Karpas-422 (cell line): ENCODE data around the gene CDH8. TPM values are rescaled to one million over a fixed set of nuclear protein-coding genes. Genes with fewer than 3 reads are reported as not detected.

Source experiments
- DNase-seq: peaks from one replicate; pipeline ENCODE4 v3.0.0-alpha.2; 2015
- H2AFZ ChIP-seq: fragments of 200-600 bp; sonication (generic); 2 replicates; pipeline ENCODE4 v1.6.1; 2014; ENCODE audit warnings: antibody characterized with exemption, low read length, mixed read lengths
- H3K27ac ChIP-seq: fragments of 200-600 bp; sonication (generic); 2 replicates; pipeline ENCODE4 v1.5.1; 2014; ENCODE audit warnings: mild to moderate bottlenecking, low read length, moderate library complexity
- H3K27me3 ChIP-seq: fragments of 200-600 bp; sonication (generic); 2 replicates; pipeline ENCODE4 v1.6.1; 2014; ENCODE audit warnings: low read length, mixed read lengths
- H3K36me3 ChIP-seq: fragments of 200-600 bp; sonication (generic); 2 replicates; pipeline ENCODE4 v1.6.1; 2014; ENCODE audit warnings: low read length, mixed read lengths; ENCODE audit not compliant: insufficient read depth
- H3K4me1 ChIP-seq: fragments of 200-600 bp; sonication (generic); 2 replicates; pipeline ENCODE4 v1.6.1; 2014; ENCODE audit warnings: mild to moderate bottlenecking, low read length, mixed read lengths
- H3K4me2 ChIP-seq: fragments of 200-600 bp; sonication (generic); 2 replicates; pipeline ENCODE4 v1.6.1; 2014; ENCODE audit warnings: low read length, low read depth, mild to moderate bottlenecking; ENCODE audit not compliant: poor library complexity, severe bottlenecking
- H3K4me3 ChIP-seq: fragments of 200-600 bp; sonication (generic); 2 replicates; pipeline ENCODE4 v1.5.1; 2014; ENCODE audit warnings: mild to moderate bottlenecking, antibody characterized with exemption, low read length, mixed read lengths
- H3K79me2 ChIP-seq: fragments of 200-600 bp; sonication (generic); 2 replicates; pipeline ENCODE4 v1.6.1; 2014; ENCODE audit warnings: mild to moderate bottlenecking, low read length, mixed read lengths
- H3K9ac ChIP-seq: fragments of 200-600 bp; sonication (generic); 2 replicates; pipeline ENCODE4 v1.6.0; 2014; ENCODE audit warnings: low read length
- H3K9me2 ChIP-seq: fragments of 200-600 bp; sonication (generic), shearing (Covaris generic); replicated peaks from 2 replicates; pipeline ENCODE4 v1.6.0; 2014; ENCODE audit warnings: mild to moderate bottlenecking, low read length, moderate library complexity; ENCODE audit not compliant: insufficient read depth
- H3K9me3 ChIP-seq: fragments of 300-700, 200-600 bp; sonication (generic); 2 replicates; pipeline ENCODE4 v1.6.1; 2014; ENCODE audit warnings: low read length, mixed read lengths
- H4K20me1 ChIP-seq: fragments of 200-600 bp; sonication (generic); 2 replicates; pipeline ENCODE4 v1.6.1; 2014; ENCODE audit warnings: mild to moderate bottlenecking, antibody characterized with exemption, low read length, low read depth; ENCODE audit not compliant: insufficient read depth
- total RNA-seq: library from RNA; depleted of rRNA; stranded (reverse); fragments of >200 nt; shearing (Covaris generic); gene quantifications from 2 replicates; pipeline ENCODE4 v1.2.3, GENCODE V29; 2014; ENCODE audit warnings: low replicate concordance; rRNA removed

The CDH8 gene
- total RNA-seq: not detected in 2 replicates

GRCh38 chr16:62036101-62036801 is at the start of gene CDH8:
Gene CDH8, minus strand, starts transcription at chr16:62036438. Its CDS starts 15,035 bp downstream, at chr16:62021403.
- no peak within 1 kb of the TSS for H2AFZ ChIP-seq
- H3K79me2 ChIP-seq: no peaks in the 10 kb centered on the region

GRCh38 chr16:62079236-62079635 is 43.0 kb upstream of the CDH8 start:
- Histone ChIP-seq H4K20me1 (no peaks in the 10 kb centered on the region), H3K4me2 (no peak overlapping the region), H3K36me3 (no peaks in the 10 kb centered on the region), H3K4me3 (no peak overlapping the region), H3K9ac (no peak overlapping the region), H3K4me1 (no peaks in the 10 kb centered on the region), H3K79me2 (no peaks in the 10 kb centered on the region), H3K27me3 (no peaks in the 10 kb centered on the region), H3K27ac (no peak overlapping the region), H3K9me3 (no peaks in the 10 kb centered on the region), H2AFZ (no peak overlapping the region), H3K9me2 (no peaks in the 10 kb centered on the region)
- no peak for DNase-seq

More at GRCh38 chr16:62036101-62036801, at the start of gene CDH8:
- Histone ChIP-seq H3K9ac (no peak within 1 kb of the TSS), H3K9me3 (peaks cover 15% of the 10 kb centered on the region), H3K27me3 (no peaks in the 10 kb centered on the region), H3K4me1 (no peaks in the 10 kb centered on the region), H3K9me2 (no peaks in the 10 kb centered on the region), H3K27ac (no peak within 1 kb of the TSS), H3K4me3 (no peak within 1 kb of the TSS), H4K20me1 (no peaks in the 10 kb centered on the region), H3K36me3 (no peaks in the 10 kb centered on the region), H3K4me2 (no peak within 1 kb of the TSS)
- DNase-seq: no peak

GRCh38 chr16:62077998-62078397 is 41.8 kb upstream of the CDH8 start:
- no peaks in the 10 kb centered on the region for H3K27me3 ChIP-seq
- H3K4me1 ChIP-seq: no peaks in the 10 kb centered on the region
- no peaks in the 10 kb centered on the region for H3K9me2 ChIP-seq
- H3K27ac ChIP-seq: no peak overlapping the region
- H3K36me3 ChIP-seq: no peaks in the 10 kb centered on the region
- no peak for DNase-seq
- no peak overlapping the region for H3K4me3 ChIP-seq
- no peak overlapping the region for H3K4me2 ChIP-seq
- H2AFZ ChIP-seq: no peak overlapping the region
- H3K9ac ChIP-seq: no peak overlapping the region
- no peaks in the 10 kb centered on the region for H3K9me3 ChIP-seq
- H4K20me1 ChIP-seq: no peaks in the 10 kb centered on the region
- no peaks in the 10 kb centered on the region for H3K79me2 ChIP-seq

- no peak overlapping the region for H3K4me3 ChIP-seq
- no peaks in the 10 kb centered on the region for H4K20me1 ChIP-seq
- no peaks in the 10 kb centered on the region for H3K79me2 ChIP-seq
- H3K9me2 ChIP-seq: no peaks in the 10 kb centered on the region
- no peaks in the 10 kb centered on the region for H3K36me3 ChIP-seq
- no peak overlapping the region for H3K4me2 ChIP-seq
- no peak overlapping the region for H3K27ac ChIP-seq
- no peak for DNase-seq
- H3K27me3 ChIP-seq: no peaks in the 10 kb centered on the region
- no peak overlapping the region for H3K9ac ChIP-seq
- H3K9me3 ChIP-seq: no peaks in the 10 kb centered on the region
- no peak overlapping the region for H2AFZ ChIP-seq
- no peaks in the 10 kb centered on the region for H3K4me1 ChIP-seq
These were observed 40.6 kb upstream of the CDH8 start for GRCh38 chr16:62076886-62077285.

- H3K4me1 ChIP-seq: no peaks in the 10 kb centered on the region
- no peaks in the 10 kb centered on the region for H3K79me2 ChIP-seq
- peak; percentile 48 for DNase-seq
- H3K9me3 ChIP-seq: peaks cover 12% of the 10 kb centered on the region
- no peaks in the 10 kb centered on the region for H3K36me3 ChIP-seq
- no peaks in the 10 kb centered on the region for H4K20me1 ChIP-seq
- H3K27me3 ChIP-seq: no peaks in the 10 kb centered on the region
- no peak overlapping the region for H2AFZ ChIP-seq
- no peak overlapping the region for H3K27ac ChIP-seq
- H3K9me2 ChIP-seq: no peaks in the 10 kb centered on the region
- H3K4me2 ChIP-seq: no peak overlapping the region
- H3K9ac ChIP-seq: no peak overlapping the region
- no peak overlapping the region for H3K4me3 ChIP-seq
These were observed 32.5 kb upstream of the CDH8 start for GRCh38 chr16:62068747-62069146.

GRCh38 chr16:62067981-62068380 is 31.7 kb upstream of the CDH8 start:
- H3K36me3 ChIP-seq: no peaks in the 10 kb centered on the region
- no peak overlapping the region for H3K27ac ChIP-seq
- no peak for DNase-seq
- no peaks in the 10 kb centered on the region for H3K79me2 ChIP-seq
- H4K20me1 ChIP-seq: no peaks in the 10 kb centered on the region
- H3K9ac ChIP-seq: no peak overlapping the region
- H3K4me2 ChIP-seq: no peak overlapping the region
- H3K27me3 ChIP-seq: no peaks in the 10 kb centered on the region
- no peak overlapping the region for H2AFZ ChIP-seq
- H3K9me3 ChIP-seq: peaks cover 12% of the 10 kb centered on the region
- H3K9me2 ChIP-seq: no peaks in the 10 kb centered on the region
- no peaks in the 10 kb centered on the region for H3K4me1 ChIP-seq
- no peak overlapping the region for H3K4me3 ChIP-seq

- Histone ChIP-seq H3K4me1 (no peaks in the 10 kb centered on the region), H3K9me3 (peaks cover 12% of the 10 kb centered on the region), H4K20me1 (no peaks in the 10 kb centered on the region), H3K9me2 (no peaks in the 10 kb centered on the region), H3K9ac (no peak overlapping the region), H3K4me2 (no peak overlapping the region), H3K27me3 (no peaks in the 10 kb centered on the region), H3K36me3 (no peaks in the 10 kb centered on the region), H2AFZ (no peak overlapping the region), H3K4me3 (no peak overlapping the region), H3K79me2 (no peaks in the 10 kb centered on the region), H3K27ac (no peak overlapping the region)
- DNase-seq: no peak
These were observed 30.9 kb upstream of the CDH8 start for GRCh38 chr16:62067182-62067581.

- Histone ChIP-seq H3K36me3 (no peaks in the 10 kb centered on the region), H3K27ac (no peak overlapping the region), H4K20me1 (no peaks in the 10 kb centered on the region), H3K9me2 (no peaks in the 10 kb centered on the region), H3K79me2 (no peaks in the 10 kb centered on the region), H3K4me2 (no peak overlapping the region), H3K9me3 (peaks cover 12% of the 10 kb centered on the region), H3K27me3 (no peaks in the 10 kb centered on the region), H3K9ac (no peak overlapping the region), H2AFZ (no peak overlapping the region), H3K4me1 (no peaks in the 10 kb centered on the region), H3K4me3 (no peak overlapping the region)
- no peak for DNase-seq
These were observed 30.5 kb upstream of the CDH8 start for GRCh38 chr16:62066747-62067146.
